Middle frontal gyrus (tissue), 1 donor: ENCODE data around the gene RNASE4.

Experiments
- DNase-seq: peaks from one replicate; pipeline ENCODE4 v3.0.0-alpha.2; 2015; ENCODE audit warnings: low spot score; ENCODE audit errors: extremely low spot score

RNASE4 gene

GRCh38 chr14:20742132-20742531, 57.8 kb downstream of the RNASE4 start:
- no peak for DNase-seq

- DNase-seq: no peak
Observed at GRCh38 chr14:20743556-20743955, 59.2 kb downstream of the RNASE4 start.

GRCh38 chr14:20745571-20746358, 61.4 kb downstream of the RNASE4 start, which contains the start of gene EDDM3A:
Gene EDDM3A (plus strand): TSS chr14:20745887. CDS start chr14:20747581, 1,694 bp downstream.
- DNase-seq: no peak

GRCh38 chr14:20746566-20746965, 62.2 kb downstream of the RNASE4 start:
- no peak for DNase-seq

- DNase-seq: no peak
Observed at GRCh38 chr14:20748439-20748838, 64.1 kb downstream of the RNASE4 start.

GRCh38 chr14:20750194-20750593, 65.8 kb downstream of the RNASE4 start:
- no peak for DNase-seq
